HCT116 (cell line): ENCODE measurements around the gene SDK1. TPM values are rescaled to one million over a fixed set of nuclear protein-coding genes. Genes with fewer than 3 reads are reported as not detected.

Experiments
- ATAC-seq: fragments of 200-7000 bp; cut with Tn5 transposase; 2 replicates; pipeline ENCODE4 v1.9.1; 2020; ENCODE audit warnings: mild to moderate bottlenecking, moderate library complexity
- BruUV-seq: library from RNA; stranded (reverse); fragments of 400-500 nt; replicated peaks from 2 replicates; lab custom pipeline; 2021; lab: Mats Ljungman, UMichigan
- CTCF ChIA-PET: fragments of 300-600 bp; sonication (Branson Sonifier 250); formaldehyde crosslinking; loops from one replicate; lab custom pipeline; 2021; ENCODE audit warnings: antibody characterized with exemption; lab: Charles Lee
- POLR2A ChIA-PET: fragments of 300-600, 350-600 bp; sonication (Branson Sonifier 250); formaldehyde crosslinking; loops from one replicate; lab custom pipeline; 2021; ENCODE audit warnings: antibody characterized with exemption; lab: Charles Lee
- RAD21 ChIA-PET, 2 experiments: fragments of 300-600 bp; sonication (Branson Sonifier 250); formaldehyde crosslinking; loops; one replicate each; lab custom pipeline; 2023; ENCODE audit warnings: low total read pairs in 2 of 2; ENCODE audit not compliant: uncharacterized antibody in 2 of 2, unreplicated experiment in 2 of 2, low non-redundant PET in 1 of 2; lab: Charles Lee
- DNase-seq: peaks from one replicate; pipeline ENCODE4 v3.0.0-alpha.2; 2010; ENCODE audit warnings: low read depth, low spot score
- H2AFZ ChIP-seq: fragments of 200-600 bp; shearing (Covaris generic), sonication (generic); 2 replicates; pipeline ENCODE4 v1.6.1; 2017; ENCODE audit warnings: low read depth, mixed run types, mixed read lengths, antibody characterized with exemption, low read length; ENCODE audit not compliant: poor library complexity, severe bottlenecking
- H3K27ac ChIP-seq: 2 replicates; pipeline ENCODE4 v1.5.1; 2012; ENCODE audit warnings: low read depth, low read length
- H3K27me3 ChIP-seq: fragments of 200-600 bp; sonication (generic); 2 replicates; pipeline ENCODE4 v1.6.1; 2016; ENCODE audit warnings: mixed run types, low read length, mixed read lengths; ENCODE audit not compliant: insufficient read depth
- H3K36me3 ChIP-seq, 2 experiments: fragments of 200-500 bp in 1 of 2; fragments of 200-600 bp in 1 of 2; sonication (Bioruptor generic) in 1 of 2; sonication (generic) in 1 of 2; 2 replicates each; pipeline versions ENCODE4 v1.5.1 to v1.6.1; 2014 to 2016; ENCODE audit warnings: low read length in 2 of 2, inconsistent platforms in 1 of 2, mixed read lengths in 1 of 2, mixed run types in 1 of 2; ENCODE audit not compliant: insufficient read depth in 2 of 2, control insufficient read depth in 1 of 2
- H3K4me1 ChIP-seq, 2 experiments: fragments of 200-600 bp in 1 of 2; sonication (generic) in 1 of 2; 2 replicates each; pipeline versions ENCODE4 v1.5.1 to v1.6.1; 2012 to 2017; ENCODE audit warnings: low read length in 2 of 2, inconsistent platforms in 1 of 2, mild to moderate bottlenecking in 1 of 2, mixed read lengths in 1 of 2, mixed run types in 1 of 2, moderate library complexity in 1 of 2; ENCODE audit not compliant: insufficient read depth in 2 of 2, control insufficient read depth in 1 of 2
- H3K4me2 ChIP-seq: fragments of 200-600 bp; sonication (generic); 2 replicates; pipeline ENCODE4 v1.6.1; 2017; ENCODE audit warnings: mixed run types, low read length, mixed read lengths
- H3K4me3 ChIP-seq, 2 experiments: fragments of 200-600 bp in 1 of 2; sonication (generic) in 1 of 2; replicated peaks in 1 of 2; 2 replicates each; pipeline ENCODE4 v1.5.1; 2011 to 2016; ENCODE audit warnings: low read length in 2 of 2, control low read depth in 1 of 2, low read depth in 1 of 2, mild to moderate bottlenecking in 1 of 2, mixed read lengths in 1 of 2, mixed run types in 1 of 2
- H3K79me2 ChIP-seq: fragments of 200-600 bp; sonication (generic); 2 replicates; pipeline ENCODE4 v1.6.1; 2017; ENCODE audit warnings: mild to moderate bottlenecking, mixed run types, low read length, moderate library complexity, mixed read lengths; ENCODE audit not compliant: insufficient read depth
- H3K9ac ChIP-seq: fragments of 200-600 bp; sonication (generic); 2 replicates; pipeline ENCODE4 v1.6.1; 2016; ENCODE audit warnings: low read length, mixed read lengths
- H3K9me2 ChIP-seq: fragments of 200-600 bp; sonication (generic), shearing (Covaris generic); 2 replicates; pipeline ENCODE4 v1.6.1; 2017; ENCODE audit warnings: mixed run types, mild to moderate bottlenecking, moderate library complexity; ENCODE audit not compliant: insufficient read depth
- H3K9me3 ChIP-seq, 2 experiments: fragments of 200-500 bp in 1 of 2; fragments of 200-600 bp in 1 of 2; sonication (Bioruptor generic) in 1 of 2; sonication (generic) in 1 of 2; 2 replicates each; pipeline ENCODE4 v1.6.1; 2014 to 2017; ENCODE audit warnings: low read length in 2 of 2, mixed read lengths in 2 of 2, inconsistent platforms in 1 of 2, low read depth in 1 of 2, mild to moderate bottlenecking in 1 of 2, mixed run types in 1 of 2, moderate library complexity in 1 of 2; ENCODE audit not compliant: control insufficient read depth in 1 of 2, insufficient read depth in 1 of 2
- H4K20me1 ChIP-seq: fragments of 200-600 bp; sonication (generic), shearing (Covaris generic); 2 replicates; pipeline ENCODE4 v1.6.1; 2017; ENCODE audit warnings: mixed run types, mild to moderate bottlenecking, moderate library complexity; ENCODE audit not compliant: insufficient read depth
- ATF3 ChIP-seq: IDR thresholded peaks from 2 replicates; pipeline ENCODE4 v1.6.1; 2012
- CEBPB ChIP-seq: IDR thresholded peaks from 2 replicates; pipeline ENCODE4 v1.6.1; 2012; ENCODE audit warnings: low read depth
- CTCF ChIP-seq, 3 experiments: fragments of 200-600 bp in 1 of 3; sonication (generic) in 1 of 3; IDR thresholded peaks in 2 of 3; conservative IDR thresholded peaks in 1 of 3; 2 replicates each; pipeline ENCODE4 v1.5.1; 2012 to 2017; ENCODE audit warnings: low read depth in 2 of 3, low read length in 2 of 3, antibody characterized with exemption in 1 of 3, borderline replicate concordance in 1 of 3, control low read depth in 1 of 3, mild to moderate bottlenecking in 1 of 3, mixed read lengths in 1 of 3, mixed run types in 1 of 3, moderate library complexity in 1 of 3; ENCODE audit not compliant: insufficient read depth in 1 of 3
- EZH2 ChIP-seq: fragments of 200-600 bp; sonication (generic); IDR thresholded peaks from 2 replicates; pipeline ENCODE4 v1.6.1; 2017; ENCODE audit warnings: antibody characterized with exemption, mixed run types
- FOSL1 ChIP-seq: IDR thresholded peaks from 2 replicates; pipeline ENCODE4 v1.6.1; 2012; ENCODE audit warnings: low read depth
- JUND ChIP-seq: IDR thresholded peaks from 2 replicates; pipeline ENCODE4 v1.6.1; 2012
- POLR2A ChIP-seq: IDR thresholded peaks from 2 replicates; pipeline ENCODE4 v1.7.0; 2011; ENCODE audit warnings: borderline replicate concordance; ENCODE audit not compliant: insufficient read depth, insufficient read length; ENCODE audit errors: extremely low read depth
- RAD21 ChIP-seq: IDR thresholded peaks from 2 replicates; pipeline ENCODE4 v1.6.1; 2012; ENCODE audit warnings: low read depth, mild to moderate bottlenecking
- SIN3A ChIP-seq: IDR thresholded peaks from 2 replicates; pipeline ENCODE4 v1.6.1; 2012; ENCODE audit warnings: low read depth
- SP1 ChIP-seq: IDR thresholded peaks from 2 replicates; pipeline ENCODE4 v1.6.1; 2012; ENCODE audit warnings: low read depth
- SRF ChIP-seq: IDR thresholded peaks from 2 replicates; pipeline ENCODE4 v1.6.1; 2012; ENCODE audit warnings: low read depth
- TCF7L2 ChIP-seq: IDR thresholded peaks from 2 replicates; pipeline ENCODE4 v1.7.0; 2011; ENCODE audit warnings: borderline replicate concordance, inconsistent platforms; ENCODE audit not compliant: insufficient read depth, insufficient read length; ENCODE audit errors: extremely low read depth
- ZBTB33 ChIP-seq: IDR thresholded peaks from 2 replicates; pipeline ENCODE4 v1.6.1; 2011; ENCODE audit warnings: mild to moderate bottlenecking, low read length, moderate library complexity; ENCODE audit not compliant: insufficient replicate concordance; ENCODE audit errors: extremely low read depth
- ZNF274 ChIP-seq: fragments of 200-500 bp; sonication (Bioruptor generic); IDR thresholded peaks from 2 replicates; pipeline ENCODE4 v1.6.1; 2014; ENCODE audit warnings: mild to moderate bottlenecking, low read depth, low read length, inconsistent platforms
- intact Hi-C: fragments of 100-400 bp; cut with micrococcal nuclease; formaldehyde crosslinking; loops from 2 replicates; pipeline ENCODE4 v1.10.0; 2022
- total RNA-seq: library from RNA; stranded (reverse); gene quantifications from one replicate; pipeline ENCODE4 v1.2.1, GENCODE V29; 2021; ENCODE audit not compliant: unreplicated experiment

Gene SDK1
- total RNA-seq, 1 experiment from 2014 or later = 0.05 TPM

GRCh38 chr7:3655635-3656034 is 354.6 kb downstream of the SDK1 start:
- TF ChIP-seq RAD21 (no peak), TCF7L2 (no peak), ZNF274 (no peak), SRF (no peak), FOSL1 (no peak), POLR2A (no peak), SP1 (no peak), CTCF (IDR thresholded peaks at IDR 0.05 in 2 of 3, conservative IDR thresholded peaks at IDR 0.05 in 1 of 3; ENCODE audit: borderline replicate concordance in 1 of 3, insufficient read depth in 1 of 3, low read depth in 2 of 3, low read length in 2 of 3) (no peak), SIN3A (no peak)
- H3K79me2 ChIP-seq = no peaks in the 10 kb centered on the region
- H2AFZ ChIP-seq = no peak overlapping the region
- no peaks in the 10 kb centered on the region for H3K9me3 ChIP-seq
- peaks cover 26% of the 10 kb centered on the region for H3K27me3 ChIP-seq
- DNase-seq = no peak
- H3K4me2 ChIP-seq = no peak overlapping the region
- H3K4me1 ChIP-seq = no peaks in the 10 kb centered on the region
- ATAC-seq = no peak
- intact Hi-C loops = no loop called here
- ChIA-PET CTCF (no interaction called here), RAD21 (no interaction called here), POLR2A (no interaction called here)
- no peak overlapping the region for H3K9ac ChIP-seq
- H3K4me3 ChIP-seq = no peak overlapping the region
- BruUV-seq = no TSS peak
- H3K36me3 ChIP-seq = no peaks in the 10 kb centered on the region
- no peaks in the 10 kb centered on the region for H4K20me1 ChIP-seq
- no peak overlapping the region for H3K27ac ChIP-seq
- no peaks in the 10 kb centered on the region for H3K9me2 ChIP-seq

- intact Hi-C loops = no loop called here
- BruUV-seq = no TSS peak
- Histone ChIP-seq H3K4me2 (no peak overlapping the region), H3K79me2 (no peaks in the 10 kb centered on the region), H3K27me3 (peaks cover 30% of the 10 kb centered on the region), H3K9me2 (no peaks in the 10 kb centered on the region), H2AFZ (no peak overlapping the region), H3K9ac (no peak overlapping the region), H3K27ac (no peak overlapping the region), H3K4me3 (no peak overlapping the region), H4K20me1 (no peaks in the 10 kb centered on the region), H3K9me3 (no peaks in the 10 kb centered on the region), H3K4me1 (no peaks in the 10 kb centered on the region), H3K36me3 (no peaks in the 10 kb centered on the region)
- CTCF ChIA-PET = no interaction called here
- DNase-seq = no peak
- POLR2A ChIA-PET = no interaction called here
- TF ChIP-seq FOSL1 (no peak), CEBPB (no peak), EZH2 (no peak), SIN3A (no peak), ATF3 (no peak), ZNF274 (no peak), POLR2A (no peak), RAD21 (no peak), TCF7L2 (no peak), ZBTB33 (no peak), JUND (no peak)
- no peak for ATAC-seq
- RAD21 ChIA-PET = no interaction called here
Observed at GRCh38 chr7:3657206-3657605, 356.2 kb downstream of the SDK1 start.
